Neural cell (in vitro differentiated cells): ENCODE data around the gene SLC7A1.

Experiments used
- CTCF ChIP-seq: fragments of 450-650 bp; IDR thresholded peaks from 2 replicates; pipeline ENCODE4 v1.5.1; 2014; ENCODE audit warnings: antibody characterized with exemption, mild to moderate bottlenecking, moderate library complexity; ENCODE audit not compliant: poor library complexity, severe bottlenecking
- EZH2 ChIP-seq: fragments of 200-600, 300-800 bp; shearing (Covaris generic), sonication (generic); IDR thresholded peaks from 2 replicates; pipeline ENCODE4 v1.6.1; 2014; ENCODE audit warnings: antibody characterized with exemption, low read length, borderline replicate concordance, mild to moderate bottlenecking; ENCODE audit not compliant: insufficient read depth, poor library complexity, severe bottlenecking
- MXI1 ChIP-seq: fragments of 450-650 bp; conservative IDR thresholded peaks from 2 replicates; pipeline ENCODE4 v1.6.1; 2014; ENCODE audit warnings: antibody characterized with exemption, mild to moderate bottlenecking; ENCODE audit not compliant: poor library complexity, severe bottlenecking
- POLR2AphosphoS5 ChIP-seq: IDR thresholded peaks from 2 replicates; pipeline ENCODE4 v1.6.1; 2012
- REST ChIP-seq: IDR thresholded peaks from 2 replicates; pipeline ENCODE4 v1.6.1; 2012; ENCODE audit warnings: borderline replicate concordance
- SMC3 ChIP-seq: fragments of 450-650 bp; conservative IDR thresholded peaks from 2 replicates; pipeline ENCODE4 v1.6.1; 2014; ENCODE audit warnings: antibody characterized with exemption, mild to moderate bottlenecking, moderate library complexity; ENCODE audit not compliant: poor library complexity
- TAF1 ChIP-seq: IDR thresholded peaks from 2 replicates; pipeline ENCODE4 v1.6.1; 2012; ENCODE audit warnings: low read depth

- no peak for TF ChIP-seq CTCF
- TF ChIP-seq EZH2, result no peak
- no peak for TF ChIP-seq TAF1
- no peak for TF ChIP-seq POLR2AphosphoS5
- no peak for TF ChIP-seq REST
- no peak for TF ChIP-seq MXI1
- no peak for TF ChIP-seq SMC3
These were observed 82.2 kb downstream of the SLC7A1 start for GRCh38 chr13:29513002-29513980.
